Breast epithelium (tissue), 4 donors: ENCODE data around the gene SLC39A11. TPM values are rescaled to one million over a fixed set of nuclear protein-coding genes. Genes with fewer than 3 reads are reported as not detected.
"Not testable (repeated sequence)": the region's sequence is repeated elsewhere in the genome, so short reads cannot be mapped to it uniquely, and the experiment has no call there.

Experiments used
- DNase-seq, 2 donors: peaks; one replicate each; pipeline ENCODE4 v3.0.0-alpha.2; 2019; ENCODE audit warnings: low spot score in 2 of 2
- H3K27ac ChIP-seq, 2 donors: fragments of 200-600 bp; sonication (generic) in 1 of 2; one replicate each; pipeline ENCODE4 v1.5.1; 2016 to 2019; ENCODE audit warnings: mild to moderate bottlenecking in 1 of 2
- H3K27me3 ChIP-seq, 2 donors: fragments of 200-600 bp; sonication (generic) in 1 of 2; one replicate each; pipeline versions ENCODE4 v1.5.1 to v1.6.0; 2017 to 2019; ENCODE audit warnings: control low read depth in 1 of 2, mild to moderate bottlenecking in 1 of 2
- H3K36me3 ChIP-seq: fragments of 200-600 bp; one replicate; pipeline ENCODE4 v1.5.1; 2019
- H3K4me1 ChIP-seq, 2 donors: fragments of 200-600 bp; sonication (generic); one replicate each; pipeline ENCODE4 v1.5.1; 2016 to 2019; ENCODE audit warnings: control low read depth in 1 of 2
- H3K4me3 ChIP-seq, 3 donors: fragments of 200-600 bp; sonication (generic); 1 replicate in 2 of 3; 2 replicates in 1 of 3; pipeline ENCODE4 v1.5.1; 2016 to 2019; ENCODE audit warnings: mild to moderate bottlenecking in 3 of 3, moderate library complexity in 2 of 3
- H3K9me3 ChIP-seq, 2 donors: fragments of 200-600 bp; sonication (generic) in 1 of 2; one replicate each; pipeline ENCODE4 v1.5.1; 2016 to 2019; ENCODE audit warnings: control low read depth in 1 of 2
- CTCF ChIP-seq, 3 donors: fragments of 450-650 bp; IDR thresholded peaks; one replicate each; pipeline ENCODE4 v1.5.1; 2016 to 2017; ENCODE audit warnings: antibody characterized with exemption in 3 of 3, mild to moderate bottlenecking in 3 of 3, moderate library complexity in 3 of 3
- POLR2A ChIP-seq: fragments of 450-650 bp; IDR thresholded peaks from one replicate; pipeline ENCODE4 v1.6.1; 2016; ENCODE audit warnings: antibody characterized with exemption, mild to moderate bottlenecking, moderate library complexity
- POLR2AphosphoS5 ChIP-seq, 3 donors: sonication (generic); formaldehyde crosslinking; IDR thresholded peaks; one replicate each; pipeline ENCODE4 v1.6.1; 2017; ENCODE audit warnings: antibody characterized with exemption in 3 of 3
- intact Hi-C: fragments of 100-400 bp; cut with DNase I; formaldehyde crosslinking; loops from one replicate; pipeline ENCODE4 v1.15.1; 2023; ENCODE audit warnings: low total_unique reads
- total RNA-seq, 3 donors: library from RNA; depleted of rRNA; stranded (reverse); fragments of >200 nt; gene quantifications; one replicate each; pipeline ENCODE4 v1.1.0, GENCODE V29; 2016

The SLC39A11 gene
- total RNA-seq, 3 donors from 2014 or later: 31.8 to 54.6 (median 47.0) TPM

GRCh38 chr17:72937707-72938106, 154.8 kb downstream of the SLC39A11 start:
- no peak for DNase-seq
- TF ChIP-seq CTCF (IDR thresholded peaks at IDR 0.05) (no peak), POLR2A (no peak), POLR2AphosphoS5 (IDR thresholded peaks at IDR 0.05) (no peak)
- H3K27ac ChIP-seq: no peak overlapping the region
- no peaks in the 10 kb centered on the region for H3K4me1 ChIP-seq
- no peak overlapping the region for H3K4me3 ChIP-seq
- no peaks in the 10 kb centered on the region for H3K36me3 ChIP-seq
- H3K9me3 ChIP-seq: no peaks in the 10 kb centered on the region
- intact Hi-C loops: no loop called here
- no peaks in the 10 kb centered on the region for H3K27me3 ChIP-seq

- DNase-seq, H3K9me3 ChIP-seq, H3K4me1 ChIP-seq, H3K36me3 ChIP-seq, H3K27ac ChIP-seq, H3K4me3 ChIP-seq, intact Hi-C loops, H3K27me3 ChIP-seq: not testable (repeated sequence)
Measured at GRCh38 chr17:72937254-72937653, 155.2 kb downstream of the SLC39A11 start.

- TF ChIP-seq CTCF (IDR thresholded peaks at IDR 0.05): no peak
- no peak for TF ChIP-seq POLR2A
- no peak for TF ChIP-seq POLR2AphosphoS5 (IDR thresholded peaks at IDR 0.05)
Measured at GRCh38 chr17:72935984-72936383, 156.5 kb downstream of the SLC39A11 start.

GRCh38 chr17:72934927-72935326, 157.6 kb downstream of the SLC39A11 start:
- intact Hi-C loops: no loop called here
- no peak for DNase-seq

More at GRCh38 chr17:72935984-72936383, 156.5 kb downstream of the SLC39A11 start:
- H3K4me1 ChIP-seq: no peaks in the 10 kb centered on the region
- intact Hi-C loops: no loop called here
- H3K4me3 ChIP-seq: no peak overlapping the region
- no peaks in the 10 kb centered on the region for H3K9me3 ChIP-seq
- no peaks in the 10 kb centered on the region for H3K27me3 ChIP-seq
- H3K36me3 ChIP-seq: no peaks in the 10 kb centered on the region
- DNase-seq: no peak
- no peak overlapping the region for H3K27ac ChIP-seq

GRCh38 chr17:72931635-72932034, 160.9 kb downstream of the SLC39A11 start:
- Histone ChIP-seq H3K9me3 (no peaks in the 10 kb centered on the region), H3K27ac (no peak overlapping the region), H3K36me3 (no peaks in the 10 kb centered on the region), H3K27me3 (no peaks in the 10 kb centered on the region), H3K4me1 (no peaks in the 10 kb centered on the region), H3K4me3 (no peak overlapping the region)
- intact Hi-C loops: no loop called here
- TF ChIP-seq POLR2AphosphoS5 (IDR thresholded peaks at IDR 0.05) (no peak), CTCF (IDR thresholded peaks at IDR 0.05) (no peak), POLR2A (no peak)
- no peak for DNase-seq

More at GRCh38 chr17:72934927-72935326, 157.6 kb downstream of the SLC39A11 start:
- H3K9me3 ChIP-seq: no peaks in the 10 kb centered on the region
- no peaks in the 10 kb centered on the region for H3K36me3 ChIP-seq
- no peaks in the 10 kb centered on the region for H3K27me3 ChIP-seq
- no peak overlapping the region for H3K4me3 ChIP-seq
- TF ChIP-seq POLR2A (no peak), CTCF (IDR thresholded peaks at IDR 0.05) (no peak)
- H3K27ac ChIP-seq: no peak overlapping the region
- H3K4me1 ChIP-seq: no peaks in the 10 kb centered on the region

- Histone ChIP-seq H3K27me3 (no peaks in the 10 kb centered on the region), H3K9me3 (no peaks in the 10 kb centered on the region), H3K4me1 (no peaks in the 10 kb centered on the region), H3K4me3 (no peak overlapping the region), H3K36me3 (no peaks in the 10 kb centered on the region), H3K27ac (no peak overlapping the region)
- intact Hi-C loops: no loop called here
- no peak for DNase-seq
- no peak for TF ChIP-seq POLR2AphosphoS5 (IDR thresholded peaks at IDR 0.05)
- no peak for TF ChIP-seq POLR2A
- no peak for TF ChIP-seq CTCF (IDR thresholded peaks at IDR 0.05)
Measured at GRCh38 chr17:72931163-72931562, 161.3 kb downstream of the SLC39A11 start.
